SJSA1 (cell line): ENCODE measurements around the gene ARL16. TPM values are rescaled to one million over a fixed set of nuclear protein-coding genes. Genes with fewer than 3 reads are reported as not detected.

Source experiments
- DNase-seq, 2 experiments: peaks; one replicate each; pipeline ENCODE4 v3.0.0-alpha.2; 2015 to 2020; ENCODE audit warnings: low spot score in 2 of 2, low read depth in 1 of 2
- H3K27ac ChIP-seq: fragments of 250-450 bp; sonication (Bioruptor Pico); 2 replicates; pipeline ENCODE4 v1.5.1; 2020; ENCODE audit warnings: mild to moderate bottlenecking, moderate library complexity
- H3K27me3 ChIP-seq: fragments of 250-450 bp; sonication (Bioruptor Pico); replicated peaks from 2 replicates; pipeline ENCODE4 v1.5.1; 2020; ENCODE audit warnings: mild to moderate bottlenecking, moderate library complexity
- H3K36me3 ChIP-seq: fragments of 250-450 bp; sonication (Bioruptor Pico); 2 replicates; pipeline ENCODE4 v1.5.1; 2020; ENCODE audit warnings: mild to moderate bottlenecking
- H3K4me1 ChIP-seq: fragments of 250-450 bp; sonication (Bioruptor Pico); replicated peaks from 2 replicates; pipeline ENCODE4 v1.6.1; 2021; ENCODE audit warnings: mild to moderate bottlenecking
- H3K4me3 ChIP-seq: fragments of 250-450 bp; sonication (Bioruptor Pico); 2 replicates; pipeline ENCODE4 v1.5.1; 2020; ENCODE audit warnings: mild to moderate bottlenecking
- H3K9me3 ChIP-seq: fragments of 250-450 bp; sonication (Bioruptor Pico); replicated peaks from 2 replicates; pipeline ENCODE4 v1.5.1; 2020; ENCODE audit warnings: mild to moderate bottlenecking
- total RNA-seq: library from RNA; depleted of rRNA; stranded (reverse); fragments of >200 nt; shearing (Covaris generic); gene quantifications from 2 replicates; pipeline ENCODE4 v1.2.3, GENCODE V29; 2014; rRNA removed

Gene ARL16
- total RNA-seq, 1 experiment from 2014 or later = 41.0 TPM

GRCh38 chr17:81644976-81645952 lies 38.3 kb downstream of the ARL16 start:
- Histone ChIP-seq H3K27ac (no peak overlapping the region), H3K4me3 (no peak overlapping the region), H3K9me3 (peaks cover 21% of the 10 kb centered on the region)

GRCh38 chr17:81644496-81644895 lies 39.1 kb downstream of the ARL16 start:
- H3K4me1 ChIP-seq = peaks cover 16% of the 10 kb centered on the region

More at GRCh38 chr17:81644976-81645952, 38.3 kb downstream of the ARL16 start:
- peaks cover 16% of the 10 kb centered on the region for H3K4me1 ChIP-seq
- no peaks in the 10 kb centered on the region for H3K36me3 ChIP-seq
- peaks cover 32% of the 10 kb centered on the region for H3K27me3 ChIP-seq
- no peak for DNase-seq

GRCh38 chr17:81641825-81642489 lies 41.6 kb downstream of the ARL16 start:
- H3K27me3 ChIP-seq = peaks cover 9% of the 10 kb centered on the region
- no peaks in the 10 kb centered on the region for H3K36me3 ChIP-seq
- no peaks in the 10 kb centered on the region; the same call in 1 of the 2 replicates for H3K9me3 ChIP-seq
- peaks cover 9% of the 10 kb centered on the region for H3K4me1 ChIP-seq
- H3K27ac ChIP-seq = no peak overlapping the region
- H3K4me3 ChIP-seq = no peak overlapping the region
- peak; percentile 35 to 75 for DNase-seq

More at GRCh38 chr17:81644496-81644895, 39.1 kb downstream of the ARL16 start:
- H3K4me3 ChIP-seq = no peak overlapping the region
- no peak for DNase-seq
- H3K9me3 ChIP-seq = peaks cover 17% of the 10 kb centered on the region
- H3K27me3 ChIP-seq = peaks cover 32% of the 10 kb centered on the region
- H3K36me3 ChIP-seq = no peaks in the 10 kb centered on the region
- no peak overlapping the region for H3K27ac ChIP-seq

GRCh38 chr17:81640011-81640410 lies 43.6 kb downstream of the ARL16 start:
- Histone ChIP-seq H3K4me3 (no peak overlapping the region), H3K4me1 (peaks cover 19% of the 10 kb centered on the region), H3K9me3 (no peaks in the 10 kb centered on the region; the same call in 1 of the 2 replicates), H3K27me3 (no peaks in the 10 kb centered on the region), H3K36me3 (peaks cover 19% of the 10 kb centered on the region), H3K27ac (no peak overlapping the region)
- DNase-seq = no peak

- no peaks in the 10 kb centered on the region for H3K27me3 ChIP-seq
- no peaks in the 10 kb centered on the region for H3K9me3 ChIP-seq
- H3K4me1 ChIP-seq = peaks cover 19% of the 10 kb centered on the region
- peaks cover 30% of the 10 kb centered on the region for H3K36me3 ChIP-seq
- H3K27ac ChIP-seq = no peak overlapping the region
- DNase-seq = no peak
- H3K4me3 ChIP-seq = no peak overlapping the region
These were observed 44.9 kb downstream of the ARL16 start for GRCh38 chr17:81638683-81639082.

- no peaks in the 10 kb centered on the region for H3K27me3 ChIP-seq
- H3K27ac ChIP-seq = peak within 1 kb of the TSS; percentile 85
- peaks cover 45% of the 10 kb centered on the region for H3K36me3 ChIP-seq
- peak; percentile 88 to 92 for DNase-seq
- H3K4me1 ChIP-seq = peaks cover 10% of the 10 kb centered on the region
- H3K4me3 ChIP-seq = peak within 1 kb of the TSS; percentile 94
- no peaks in the 10 kb centered on the region for H3K9me3 ChIP-seq
These were observed 46.9 kb downstream of the ARL16 start, which contains the start of the genes NPLOC4 and TSPAN10 for GRCh38 chr17:81636505-81637288. TSS of gene NPLOC4 (minus strand) at chr17:81637112. CDS start at chr17:81636930, 182 bp downstream. TSS of gene TSPAN10 (plus strand) at chr17:81637196. CDS start at chr17:81642413, 5,217 bp downstream.

- Histone ChIP-seq H3K9me3 (no peaks in the 10 kb centered on the region), H3K36me3 (peaks cover 48% of the 10 kb centered on the region), H3K27ac (peak overlapping the region; percentile 85), H3K4me1 (peaks cover 10% of the 10 kb centered on the region), H3K4me3 (peak overlapping the region; percentile 94), H3K27me3 (no peaks in the 10 kb centered on the region)
- no peak for DNase-seq
These were observed 47.6 kb downstream of the ARL16 start for GRCh38 chr17:81635973-81636504.

GRCh38 chr17:81635431-81635830 lies 48.2 kb downstream of the ARL16 start:
- peak overlapping the region; percentile 94 for H3K4me3 ChIP-seq
- H3K27me3 ChIP-seq = no peaks in the 10 kb centered on the region
- DNase-seq = no peak
- H3K36me3 ChIP-seq = peaks cover 54% of the 10 kb centered on the region
- H3K4me1 ChIP-seq = peaks cover 10% of the 10 kb centered on the region
- no peaks in the 10 kb centered on the region for H3K9me3 ChIP-seq
- no peak overlapping the region for H3K27ac ChIP-seq

GRCh38 chr17:81631482-81631881 lies 52.1 kb downstream of the ARL16 start:
- Histone ChIP-seq H3K27ac (no peak overlapping the region), H3K27me3 (no peaks in the 10 kb centered on the region), H3K4me1 (peaks cover 10% of the 10 kb centered on the region), H3K9me3 (no peaks in the 10 kb centered on the region), H3K36me3 (peaks cover 89% of the 10 kb centered on the region), H3K4me3 (no peak overlapping the region)
- DNase-seq = no peak

Other genes starting within 250 kb of the ARL16 start
- 9,784 and 9,807 TPM in 2 replicates for gene ACTG1, start 171.0 kb downstream of the ARL16 start, total RNA-seq
- 0.61 and 1.4 TPM in 2 replicates for gene FSCN2, start 155.4 kb downstream of the ARL16 start, total RNA-seq
- 26.0 and 28.1 TPM in 2 replicates for gene FAAP100, start 131.4 kb downstream of the ARL16 start, total RNA-seq
- gene NPLOC4, start 46.7 kb downstream of the ARL16 start, total RNA-seq = 72.7 and 111 TPM in 2 replicates
- 0.47 TPM in 1 of 2 replicates, not detected in the other for gene TSPAN10, start 46.6 kb downstream of the ARL16 start, total RNA-seq
- gene PDE6G, start 27.3 kb downstream of the ARL16 start, total RNA-seq = not detected in 2 replicates
- 49.7 and 82.3 TPM in 2 replicates for gene OXLD1, start 17.2 kb downstream of the ARL16 start, total RNA-seq
- 41.2 and 48.5 TPM in 2 replicates for gene CCDC137, start 17.1 kb downstream of the ARL16 start, total RNA-seq
- gene HGS, start 214 bp upstream of the ARL16 start, total RNA-seq = 126 and 146 TPM in 2 replicates
- gene MRPL12, start 19.6 kb upstream of the ARL16 start, total RNA-seq = 19.5 and 34.3 TPM in 2 replicates
- gene SLC25A10, start 28.5 kb upstream of the ARL16 start, total RNA-seq = 26.5 and 29.2 TPM in 2 replicates
- not detected in 2 replicates for gene GCGR, start 120.4 kb upstream of the ARL16 start, total RNA-seq
- gene MCRIP1, start 149.5 kb upstream of the ARL16 start, total RNA-seq = 154 and 180 TPM in 2 replicates
- gene PPP1R27, start 151.3 kb upstream of the ARL16 start, total RNA-seq = not detected in 2 replicates
- 1,635 and 2,300 TPM in 2 replicates for gene P4HB, start 176.7 kb upstream of the ARL16 start, total RNA-seq
- gene ARHGDIA, start 187.5 kb upstream of the ARL16 start, total RNA-seq = 276 and 304 TPM in 2 replicates
- gene ALYREF, start 207.8 kb upstream of the ARL16 start, total RNA-seq = 482 and 554 TPM in 2 replicates
- gene ANAPC11, start 207.9 kb upstream of the ARL16 start, total RNA-seq = 416 and 712 TPM in 2 replicates
- 0.56 and 0.84 TPM in 2 replicates for gene NPB, start 218.4 kb upstream of the ARL16 start, total RNA-seq
- gene PCYT2, start 227.6 kb upstream of the ARL16 start, total RNA-seq = 68.8 and 74.2 TPM in 2 replicates
- gene SIRT7, start 234.4 kb upstream of the ARL16 start, total RNA-seq = 23.9 and 34.7 TPM in 2 replicates
- 25.2 and 30.9 TPM in 2 replicates for gene MAFG, start 243.9 kb upstream of the ARL16 start, total RNA-seq